ENCODE data around the gene PAK1.

- TF ChIP-seq EP300 (IDR thresholded peaks at IDR 0.05), result no peak
- TF ChIP-seq CTCF (IDR thresholded peaks at IDR 0.05), result no peak
- TF ChIP-seq POLR2A (IDR thresholded peaks at IDR 0.05), result no peak
- no peak for TF ChIP-seq POLR2AphosphoS5 (IDR thresholded peaks at IDR 0.05)
Measured at GRCh38 chr11:77300695-77301094, 173.2 kb downstream of the PAK1 start.
